GM19351 (cell line): ENCODE results near the gene ZBP1.

Source experiments
- ATAC-seq: cut with Tn5 transposase; IDR thresholded peaks from one replicate; pipeline ENCODE4 v1.9.1; 2021; ENCODE audit warnings: mild to moderate bottlenecking, moderate library complexity; ENCODE audit not compliant: unreplicated experiment

ZBP1 gene

GRCh38 chr20:57619051-57619831 lies 985 bp downstream of the ZBP1 start:
- ATAC-seq: peak; percentile 72

- ATAC-seq: peak; percentile 0
These were observed 1.5 kb downstream of the ZBP1 start for GRCh38 chr20:57618764-57619050.

- ATAC-seq: no peak
These were observed 2.0 kb downstream of the ZBP1 start for GRCh38 chr20:57618091-57618763.

GRCh38 chr20:57617079-57617795 lies 3.0 kb downstream of the ZBP1 start:
- ATAC-seq: no peak

GRCh38 chr20:57616143-57616951 lies 3.9 kb downstream of the ZBP1 start:
- no peak for ATAC-seq

GRCh38 chr20:57615445-57615811 lies 4.8 kb downstream of the ZBP1 start:
- ATAC-seq: no peak

GRCh38 chr20:57614490-57615444 lies 5.5 kb downstream of the ZBP1 start:
- no peak for ATAC-seq

GRCh38 chr20:57613481-57613921 lies 6.7 kb downstream of the ZBP1 start:
- no peak for ATAC-seq

- ATAC-seq: no peak
These were observed 7.3 kb downstream of the ZBP1 start for GRCh38 chr20:57612916-57613315.

GRCh38 chr20:57612436-57612835 lies 7.8 kb downstream of the ZBP1 start:
- ATAC-seq: no peak

GRCh38 chr20:57611586-57612311 lies 8.5 kb downstream of the ZBP1 start:
- ATAC-seq: no peak

GRCh38 chr20:57610261-57610952 lies 9.8 kb downstream of the ZBP1 start:
- ATAC-seq: no peak

- no peak for ATAC-seq
These were observed 10.4 kb downstream of the ZBP1 start for GRCh38 chr20:57609842-57610167.

GRCh38 chr20:57609086-57609841 lies 11.0 kb downstream of the ZBP1 start:
- no peak for ATAC-seq

- no peak for ATAC-seq
These were observed 11.7 kb downstream of the ZBP1 start for GRCh38 chr20:57608516-57608915.

- ATAC-seq: peak; percentile 61
These were observed 14.3 kb downstream of the ZBP1 start for GRCh38 chr20:57605878-57606277.

- no peak for ATAC-seq
These were observed 15.2 kb downstream of the ZBP1 start for GRCh38 chr20:57605045-57605444.

GRCh38 chr20:57603120-57603519 lies 17.1 kb downstream of the ZBP1 start:
- ATAC-seq: no peak
